Activated CD4-positive, alpha-beta T cell treated with anti-CD3 and anti-CD28 coated beads, Interleukin-2, amount 10 ng/mL, durations not matched to agents 7 days and 5 days (primary cell): ENCODE results near the gene TTC38. TPM values are rescaled to one million over a fixed set of nuclear protein-coding genes. Genes with fewer than 3 reads are reported as not detected.

Source experiments
- CTCF ChIA-PET: fragments of 350-600 bp; sonication (Branson Sonifier 250); formaldehyde crosslinking; loops from one replicate; lab custom pipeline; 2021; ENCODE audit warnings: antibody characterized with exemption; lab: Charles Lee
- POLR2A ChIA-PET: fragments of 350-600 bp; sonication (Branson Sonifier 250); formaldehyde crosslinking; loops from one replicate; lab custom pipeline; 2021; ENCODE audit warnings: antibody characterized with exemption; lab: Charles Lee
- DNase-seq: peaks from one replicate; pipeline ENCODE4 v3.0.0-alpha.2; 2020
- H3K27ac Mint-ChIP-seq: one replicate; pipeline ENCODE4 v1.8.0; 2021; ENCODE audit warnings: mild to moderate bottlenecking, moderate library complexity, mixed read lengths
- H3K27me3 Mint-ChIP-seq: one replicate; pipeline ENCODE4 v1.8.0; 2021; ENCODE audit warnings: mixed read lengths
- H3K36me3 Mint-ChIP-seq: one replicate; pipeline ENCODE4 v1.8.0; 2021; ENCODE audit warnings: low read depth, mixed read lengths
- H3K4me1 Mint-ChIP-seq: one replicate; pipeline ENCODE4 v1.8.0; 2021; ENCODE audit warnings: mixed read lengths
- H3K4me3 Mint-ChIP-seq: one replicate; pipeline ENCODE4 v1.8.0; 2021; ENCODE audit warnings: mild to moderate bottlenecking, moderate library complexity, mixed read lengths
- H3K9me3 Mint-ChIP-seq: one replicate; pipeline ENCODE4 v1.8.0; 2021; ENCODE audit warnings: mixed read lengths
- total RNA-seq, 2 experiments: library from RNA; stranded (reverse); gene quantifications; one replicate each; pipeline ENCODE4 v1.2.3, GENCODE V29; 2021

Gene TTC38
- total RNA-seq, 2 experiments from 2014 or later, result 11.4 to 12.5 TPM

- Mint-ChIP-seq H3K4me1 (peaks cover 6% of the 10 kb centered on the region), H3K4me3 (no peak overlapping the region), H3K9me3 (no peaks in the 10 kb centered on the region), H3K27me3 (no peaks in the 10 kb centered on the region), H3K27ac (no peak overlapping the region), H3K36me3 (peaks cover 18% of the 10 kb centered on the region)
- ChIA-PET CTCF (interaction anchor here (1.0 kb wide), 1 partner anchor 266 kb away, joined by 3 read pairs; no protein-coding TSS in a partner anchor), POLR2A (no interaction called here)
- no peak for DNase-seq
These were observed 5.1 kb downstream of the TTC38 start for GRCh38 chr22:46272762-46273431.

GRCh38 chr22:46273432-46274148 is 5.8 kb downstream of the TTC38 start:
- Mint-ChIP-seq H3K27ac (no peak overlapping the region), H3K27me3 (no peaks in the 10 kb centered on the region), H3K36me3 (peaks cover 21% of the 10 kb centered on the region), H3K9me3 (no peaks in the 10 kb centered on the region), H3K4me1 (peaks cover 3% of the 10 kb centered on the region), H3K4me3 (no peak overlapping the region)
- POLR2A ChIA-PET, result no interaction called here
- no peak for DNase-seq
- CTCF ChIA-PET, result no interaction called here

GRCh38 chr22:46274381-46274780 is 6.6 kb downstream of the TTC38 start:
- ChIA-PET POLR2A (no interaction called here), CTCF (no interaction called here)
- no peak overlapping the region for H3K4me3 Mint-ChIP-seq
- peaks cover 3% of the 10 kb centered on the region for H3K4me1 Mint-ChIP-seq
- no peak overlapping the region for H3K27ac Mint-ChIP-seq
- no peak for DNase-seq
- H3K36me3 Mint-ChIP-seq, result peaks cover 21% of the 10 kb centered on the region
- H3K9me3 Mint-ChIP-seq, result no peaks in the 10 kb centered on the region
- H3K27me3 Mint-ChIP-seq, result no peaks in the 10 kb centered on the region

GRCh38 chr22:46275455-46276122 is 7.8 kb downstream of the TTC38 start:
- ChIA-PET CTCF (interaction anchor here (1.1 kb wide), 1 partner anchor 12 kb away, joined by 3 read pairs; no protein-coding TSS in a partner anchor), POLR2A (no interaction called here)
- Mint-ChIP-seq H3K27me3 (no peaks in the 10 kb centered on the region), H3K4me3 (no peak overlapping the region), H3K4me1 (no peaks in the 10 kb centered on the region), H3K36me3 (peaks cover 21% of the 10 kb centered on the region), H3K9me3 (no peaks in the 10 kb centered on the region), H3K27ac (no peak overlapping the region)
- no peak for DNase-seq

- H3K9me3 Mint-ChIP-seq, result no peaks in the 10 kb centered on the region
- no peak overlapping the region for H3K27ac Mint-ChIP-seq
- H3K27me3 Mint-ChIP-seq, result no peaks in the 10 kb centered on the region
- no peak overlapping the region for H3K4me3 Mint-ChIP-seq
- ChIA-PET POLR2A (interaction anchor here (1.3 kb wide), 1 partner anchor 9 kb away, joined by 4 read pairs; the partner anchor contains the start of gene TTC38), CTCF (interaction anchor here (1.1 to 2.3 kb wide), 4 partner anchors 9 to 22 kb away, joined by 3 to 12 read pairs (median 4); partner anchors contain the start of gene TTC38)
- no peak for DNase-seq
- peaks cover 3% of the 10 kb centered on the region for H3K4me1 Mint-ChIP-seq
- H3K36me3 Mint-ChIP-seq, result peaks cover 21% of the 10 kb centered on the region
These were observed 8.8 kb downstream of the TTC38 start for GRCh38 chr22:46276563-46276962.

GRCh38 chr22:46278656-46279645 is 11.1 kb downstream of the TTC38 start:
- Mint-ChIP-seq H3K4me1 (peaks cover 3% of the 10 kb centered on the region), H3K27ac (no peak overlapping the region), H3K36me3 (peaks cover 25% of the 10 kb centered on the region), H3K9me3 (no peaks in the 10 kb centered on the region), H3K4me3 (no peak overlapping the region), H3K27me3 (no peaks in the 10 kb centered on the region)
- DNase-seq, result no peak
- POLR2A ChIA-PET, result no interaction called here
- CTCF ChIA-PET, result interaction anchor here (1.1 to 2.3 kb wide), 5 partner anchors 10 to 128 kb away, joined by 3 to 12 read pairs (median 3); partner anchors contain the start of gene TTC38

GRCh38 chr22:46280063-46280817 is 12.4 kb downstream of the TTC38 start:
- no peak overlapping the region for H3K27ac Mint-ChIP-seq
- CTCF ChIA-PET, result interaction anchor here (0.6 to 1.5 kb wide), 3 partner anchors 11 to 35 kb away, joined by 3 to 5 read pairs (median 4); no protein-coding TSS in a partner anchor
- H3K9me3 Mint-ChIP-seq, result no peaks in the 10 kb centered on the region

GRCh38 chr22:46280999-46281623 is 13.3 kb downstream of the TTC38 start:
- no peaks in the 10 kb centered on the region for H3K27me3 Mint-ChIP-seq
- POLR2A ChIA-PET, result no interaction called here
- peaks cover 3% of the 10 kb centered on the region for H3K4me1 Mint-ChIP-seq
- H3K36me3 Mint-ChIP-seq, result peaks cover 14% of the 10 kb centered on the region
- no peak overlapping the region for H3K4me3 Mint-ChIP-seq
- no peaks in the 10 kb centered on the region for H3K9me3 Mint-ChIP-seq
- CTCF ChIA-PET, result interaction anchor here (0.6 to 1.5 kb wide), 2 partner anchors 16 to 105 kb away, joined by 3 to 4 read pairs; no protein-coding TSS in a partner anchor
- H3K27ac Mint-ChIP-seq, result no peak overlapping the region
- DNase-seq, result no peak

More at GRCh38 chr22:46280063-46280817, 12.4 kb downstream of the TTC38 start:
- Mint-ChIP-seq H3K36me3 (peaks cover 22% of the 10 kb centered on the region), H3K4me3 (no peak overlapping the region), H3K4me1 (peaks cover 3% of the 10 kb centered on the region), H3K27me3 (no peaks in the 10 kb centered on the region)
- POLR2A ChIA-PET, result no interaction called here
- DNase-seq, result no peak

- DNase-seq, result no peak
- Mint-ChIP-seq H3K4me3 (no peak overlapping the region), H3K27me3 (no peaks in the 10 kb centered on the region), H3K9me3 (no peaks in the 10 kb centered on the region), H3K27ac (peak overlapping the region; percentile 25), H3K4me1 (peaks cover 3% of the 10 kb centered on the region), H3K36me3 (peaks cover 12% of the 10 kb centered on the region)
- ChIA-PET CTCF (no interaction called here), POLR2A (no interaction called here)
These were observed 14.3 kb downstream of the TTC38 start for GRCh38 chr22:46281866-46282678.

- CTCF ChIA-PET, result interaction anchor here (0.7 to 1.8 kb wide), 6 partner anchors 11 to 279 kb away, joined by 3 to 5 read pairs (median 4); partner anchors contain the start of genes GTSE1 and TTC38
These were observed 18.2 kb downstream of the TTC38 start for GRCh38 chr22:46286006-46286405.

More at GRCh38 chr22:46286006-46286405, 18.2 kb downstream of the TTC38 start:
- peaks cover 16% of the 10 kb centered on the region for H3K4me1 Mint-ChIP-seq
- peak overlapping the region; percentile 42 for H3K27ac Mint-ChIP-seq
- no peaks in the 10 kb centered on the region for H3K27me3 Mint-ChIP-seq
- H3K36me3 Mint-ChIP-seq, result peaks cover 9% of the 10 kb centered on the region
- no peak overlapping the region for H3K4me3 Mint-ChIP-seq
- no peaks in the 10 kb centered on the region for H3K9me3 Mint-ChIP-seq
- POLR2A ChIA-PET, result no interaction called here
- no peak for DNase-seq
